ENCODE measurements around the gene ZNF280B.

GRCh38 chr22:22449819-22450218 lies 58.7 kb downstream of the ZNF280B start:
- TF ChIP-seq CTCF (conservative IDR thresholded peaks at IDR 0.05; ENCODE audit: low read depth, low read length): no peak
- no peak for TF ChIP-seq EZH2 (IDR thresholded peaks at IDR 0.05; ENCODE audit: borderline replicate concordance, low read depth, low read length, poor library complexity, severe bottlenecking)

All from A673 (cell line).